Right atrium auricular region (tissue), 2 donors: ENCODE measurements around the gene MITF. TPM values are rescaled to one million over a fixed set of nuclear protein-coding genes. Genes with fewer than 3 reads are reported as not detected.

Experiments used
- DNase-seq: peaks from one replicate; pipeline ENCODE4 v3.0.0-alpha.2; 2019; ENCODE audit warnings: low spot score
- H3K27ac ChIP-seq, 2 donors: fragments of 200-600 bp; sonication (generic); 1 replicate in 1 of 2; 2 replicates in 1 of 2; pipeline ENCODE4 v1.5.1; 2016 to 2019
- H3K27me3 ChIP-seq, 2 donors: fragments of 200-600 bp; sonication (generic); one replicate each; pipeline versions ENCODE4 v1.5.1 to v1.6.0; 2017 to 2019
- H3K36me3 ChIP-seq: fragments of 200-600 bp; sonication (generic); one replicate; pipeline ENCODE4 v1.5.1; 2016
- H3K4me1 ChIP-seq, 2 donors: fragments of 200-600 bp; sonication (generic); one replicate each; pipeline versions ENCODE4 v1.5.1 to v1.6.0; 2017 to 2019
- H3K4me3 ChIP-seq, 2 donors: fragments of 200-600 bp; sonication (generic); 1 replicate in 1 of 2; 2 replicates in 1 of 2; pipeline ENCODE4 v1.5.1; 2017 to 2019; ENCODE audit warnings: mild to moderate bottlenecking in 1 of 2, moderate library complexity in 1 of 2
- H3K9me3 ChIP-seq, 2 donors: fragments of 200-600 bp; sonication (generic); one replicate each; pipeline ENCODE4 v1.5.1; 2019
- CTCF ChIP-seq, 2 donors: fragments of 200-600 bp; sonication (generic); IDR thresholded peaks; one replicate each; pipeline ENCODE4 v1.5.1; 2019; ENCODE audit warnings: antibody characterized with exemption in 2 of 2
- total RNA-seq, 2 donors: library from RNA; depleted of rRNA; stranded (reverse); fragments of >200 nt; gene quantifications; one replicate each; pipeline ENCODE4 v1.1.0, GENCODE V29; 2016

MITF gene
- total RNA-seq, 2 donors from 2014 or later, result 47.6 to 68.6 TPM

GRCh38 chr3:69927571-69927970 is 188.3 kb downstream of the MITF start:
- Histone ChIP-seq H3K4me3 (no peak overlapping the region), H3K27ac (no peak overlapping the region), H3K9me3 (no peaks in the 10 kb centered on the region), H3K4me1 (peaks cover 0 to 20% of the 10 kb centered on the region in 2 donors), H3K36me3 (no peaks in the 10 kb centered on the region), H3K27me3 (no peaks in the 10 kb centered on the region)
- no peak for TF ChIP-seq CTCF (IDR thresholded peaks at IDR 0.05)
- no peak for DNase-seq

GRCh38 chr3:69929019-69929418 is 189.8 kb downstream of the MITF start:
- Histone ChIP-seq H3K4me3 (no peak overlapping the region), H3K27me3 (no peaks in the 10 kb centered on the region), H3K27ac (peak overlapping the region in 1 of 2 donors; percentile 53), H3K36me3 (no peaks in the 10 kb centered on the region), H3K4me1 (peaks cover 0 to 20% of the 10 kb centered on the region in 2 donors), H3K9me3 (no peaks in the 10 kb centered on the region)
- TF ChIP-seq CTCF (IDR thresholded peaks at IDR 0.05), result no peak
- DNase-seq, result no peak

- H3K27me3 ChIP-seq, result no peaks in the 10 kb centered on the region
- no peak for TF ChIP-seq CTCF (IDR thresholded peaks at IDR 0.05)
- H3K27ac ChIP-seq, result no peak overlapping the region
- H3K9me3 ChIP-seq, result no peaks in the 10 kb centered on the region
- no peaks in the 10 kb centered on the region for H3K36me3 ChIP-seq
- no peak overlapping the region for H3K4me3 ChIP-seq
- peaks cover 0 to 20% of the 10 kb centered on the region in 2 donors for H3K4me1 ChIP-seq
- DNase-seq, result no peak
Measured at GRCh38 chr3:69930564-69930963, 191.3 kb downstream of the MITF start.

GRCh38 chr3:69932087-69932486 is 192.8 kb downstream of the MITF start:
- no peak for DNase-seq
- H3K4me3 ChIP-seq, result no peak overlapping the region
- no peaks in the 10 kb centered on the region for H3K9me3 ChIP-seq
- no peak overlapping the region for H3K27ac ChIP-seq
- peaks cover 0 to 11% of the 10 kb centered on the region in 2 donors for H3K4me1 ChIP-seq
- H3K27me3 ChIP-seq, result no peaks in the 10 kb centered on the region
- no peaks in the 10 kb centered on the region for H3K36me3 ChIP-seq
- no peak for TF ChIP-seq CTCF (IDR thresholded peaks at IDR 0.05)

GRCh38 chr3:69932501-69932900 is 193.2 kb downstream of the MITF start:
- Histone ChIP-seq H3K27ac (no peak overlapping the region), H3K4me3 (no peak overlapping the region), H3K4me1 (peaks cover 0 to 11% of the 10 kb centered on the region in 2 donors), H3K9me3 (no peaks in the 10 kb centered on the region), H3K27me3 (no peaks in the 10 kb centered on the region), H3K36me3 (no peaks in the 10 kb centered on the region)
- TF ChIP-seq CTCF (IDR thresholded peaks at IDR 0.05), result no peak
- no peak for DNase-seq

- TF ChIP-seq CTCF (IDR thresholded peaks at IDR 0.05), result no peak
- no peak overlapping the region for H3K4me3 ChIP-seq
- H3K27ac ChIP-seq, result no peak overlapping the region
- DNase-seq, result no peak
- H3K27me3 ChIP-seq, result no peaks in the 10 kb centered on the region
- H3K4me1 ChIP-seq, result peaks cover 0 to 7% of the 10 kb centered on the region in 2 donors
- no peaks in the 10 kb centered on the region for H3K9me3 ChIP-seq
- peaks cover 3% of the 10 kb centered on the region for H3K36me3 ChIP-seq
Measured at GRCh38 chr3:69934398-69934797, 195.1 kb downstream of the MITF start.
